ENCODE results near the gene TDG.

Gene TDG

GRCh38 chr12:103965590-103966504 lies at the start of gene TDG:
TDG (plus strand) TSS chr12:103965872; CDS start chr12:103966038, 166 bp downstream.
- DNase-seq (ENCODE audit: low read depth): peak; percentile 88

DNA sequence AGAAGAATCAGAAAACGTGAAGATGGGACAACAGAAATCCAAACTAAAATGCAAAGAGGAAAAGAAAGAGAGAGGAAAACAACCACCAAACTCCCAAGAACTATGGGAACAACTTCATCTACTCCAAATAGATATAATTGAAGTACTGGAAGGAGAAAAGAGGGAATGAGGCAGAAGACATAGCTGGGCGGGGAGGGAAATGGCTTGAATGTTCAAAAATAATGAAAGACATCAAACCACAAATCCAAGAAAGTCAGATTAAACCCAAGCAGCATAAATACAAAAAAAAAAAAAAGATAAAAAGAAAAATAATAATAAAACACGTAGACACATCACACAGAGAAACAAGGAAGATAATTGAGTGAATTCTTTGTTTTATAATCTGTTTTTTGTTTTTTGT lies 47.8 kb upstream of the TDG start:
- DNase-seq (ENCODE audit: low read depth): no peak

GRCh38 chr12:103924761-103925641 lies 40.7 kb upstream of the TDG start:
- DNase-seq (ENCODE audit: low read depth): no peak

DNA sequence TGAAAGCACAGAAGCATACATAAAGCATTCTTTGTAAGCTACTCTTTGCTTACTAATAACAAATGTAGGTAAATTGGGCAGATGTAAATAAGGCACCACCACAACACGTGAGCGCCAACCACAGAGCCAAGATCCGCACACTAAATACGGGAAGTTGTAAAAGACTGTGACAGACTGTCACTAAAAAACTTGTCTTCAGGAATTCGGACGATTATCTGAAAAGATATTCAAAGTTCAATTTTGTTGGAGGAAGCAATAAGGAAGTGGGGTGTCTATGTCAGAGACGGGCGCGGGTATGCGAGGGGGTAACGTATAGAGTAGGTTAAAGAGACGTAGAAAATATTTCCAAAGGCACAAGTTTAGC lies 37.0 kb upstream of the TDG start:
- no peak for DNase-seq (ENCODE audit: low read depth)

DNA sequence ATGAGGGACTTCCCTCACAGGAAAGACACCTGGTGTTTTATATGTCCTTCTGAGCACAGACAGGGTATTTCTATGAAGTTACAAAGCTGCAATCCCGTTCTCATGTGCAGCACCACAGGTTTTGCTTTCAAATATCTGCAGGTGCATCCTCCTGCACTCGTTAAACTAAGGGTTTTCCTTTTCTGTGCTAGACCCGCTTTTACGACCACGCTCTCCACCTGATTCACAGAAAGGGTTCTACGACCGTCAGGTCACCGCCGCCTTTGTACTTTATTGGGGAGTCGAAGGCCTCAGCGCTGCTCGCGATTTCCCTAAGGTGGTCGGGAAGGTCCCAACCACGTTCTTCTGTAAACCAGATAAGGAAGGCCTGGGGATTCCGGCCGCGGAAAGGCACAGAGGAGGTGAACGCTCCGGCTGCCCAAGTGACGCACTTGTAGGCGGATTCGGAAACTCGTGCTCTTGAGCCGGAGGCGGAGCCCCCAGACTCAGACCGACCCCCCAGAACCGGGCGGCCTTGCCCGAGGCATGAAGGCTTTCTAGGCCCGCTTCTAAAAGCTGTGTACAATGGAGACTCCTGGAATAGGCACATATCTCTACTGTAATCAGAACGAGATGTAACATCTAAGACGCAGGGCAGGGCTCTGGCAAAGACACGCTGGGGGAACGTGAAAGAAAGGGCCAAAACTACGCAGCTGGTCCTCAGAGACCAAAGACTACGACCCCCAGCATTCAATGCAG lies 36.5 kb upstream of the TDG start:
- peak; percentile 83 for DNase-seq (ENCODE audit: low read depth)

- DNase-seq (ENCODE audit: low read depth): no peak
These were observed 36.0 kb upstream of the TDG start for GRCh38 chr12:103929784-103930033.

GRCh38 chr12:103930034-103930786 lies 35.5 kb upstream of the TDG start, which contains the start of gene HSP90B1:
HSP90B1 (plus strand) TSS chr12:103930410; CDS start chr12:103930516, 106 bp downstream.
- peak; percentile 97 for DNase-seq (ENCODE audit: low read depth)

GRCh38 chr12:103930787-103931735 lies 34.6 kb upstream of the TDG start:
- DNase-seq (ENCODE audit: low read depth): no peak

DNA sequence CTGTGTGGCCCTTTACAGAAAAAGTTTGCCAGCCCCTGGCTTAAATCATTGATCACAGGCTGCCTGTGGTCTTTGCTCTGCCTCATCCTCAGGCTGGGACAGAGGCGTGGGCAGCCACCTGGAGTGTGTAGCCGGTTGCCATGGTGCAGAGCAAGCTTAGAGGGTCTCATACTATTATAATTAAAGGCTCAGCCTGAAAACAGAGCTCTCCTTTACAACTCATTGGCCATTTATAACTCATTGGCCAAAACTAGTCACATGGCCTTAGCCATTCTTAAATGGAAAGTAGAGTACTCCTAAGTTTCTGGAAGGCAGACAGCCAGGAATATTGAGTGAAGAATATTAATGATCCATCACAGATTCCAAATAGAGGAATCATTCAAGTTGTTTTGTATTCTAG lies 32.4 kb upstream of the TDG start:
- no peak for DNase-seq (ENCODE audit: low read depth)

DNA sequence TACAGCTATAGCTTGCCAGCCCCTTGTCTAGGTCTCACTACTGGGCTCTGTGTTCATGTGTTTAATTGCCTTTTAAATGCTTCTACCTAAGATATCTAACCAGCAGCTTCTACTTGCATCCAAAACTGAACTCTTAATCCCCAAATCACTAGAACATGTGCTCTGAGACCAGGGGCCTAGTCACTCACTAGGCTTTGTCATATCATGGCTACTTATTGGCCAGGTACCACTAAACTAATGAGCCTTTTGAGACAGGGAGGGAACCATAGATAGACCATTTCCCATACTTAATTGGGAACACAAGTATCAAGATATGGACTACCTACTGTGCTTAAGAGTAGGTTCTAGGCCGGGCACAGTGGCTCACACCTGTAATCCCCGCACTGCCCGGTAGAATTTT lies 29.0 kb upstream of the TDG start:
- no peak for DNase-seq (ENCODE audit: low read depth)

GRCh38 chr12:103944964-103945363 lies 20.7 kb upstream of the TDG start:
- no peak for DNase-seq (ENCODE audit: low read depth)

- DNase-seq (ENCODE audit: low read depth): no peak
These were observed 17.7 kb upstream of the TDG start for GRCh38 chr12:103947871-103948555.

DNA sequence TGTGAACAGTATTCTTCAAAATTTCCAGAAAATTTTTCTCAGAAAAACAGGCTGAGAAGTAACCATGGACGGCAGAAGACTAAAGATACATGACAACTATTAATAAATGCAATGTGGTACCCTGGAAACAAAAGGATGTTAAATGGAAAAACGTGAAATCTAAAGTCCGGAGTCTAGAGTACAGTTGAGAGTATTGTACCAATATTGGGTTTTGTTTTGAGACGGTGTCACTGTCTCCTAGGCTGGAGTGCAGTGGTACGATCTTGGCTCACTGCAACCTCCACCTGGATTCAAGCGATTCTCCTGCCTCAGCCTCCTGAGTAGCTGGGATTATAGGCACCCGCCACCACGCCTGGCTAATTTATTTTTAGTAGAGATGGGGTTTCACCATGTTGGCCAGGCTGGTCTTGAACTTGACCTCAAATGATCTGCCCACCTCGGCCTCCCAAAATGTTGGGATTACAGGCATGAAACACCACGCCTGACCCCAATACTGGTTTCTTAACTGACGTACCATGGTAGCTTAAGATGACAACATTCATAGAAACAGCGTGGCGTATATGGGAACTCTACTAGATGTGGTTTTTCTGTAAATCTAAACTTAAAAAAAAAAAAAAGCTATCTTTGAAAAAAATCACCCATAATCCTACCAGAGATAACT lies 16.8 kb upstream of the TDG start:
- DNase-seq (ENCODE audit: low read depth): no peak

- no peak for DNase-seq (ENCODE audit: low read depth)
These were observed 13.2 kb upstream of the TDG start for GRCh38 chr12:103952497-103952896.

- no peak for DNase-seq (ENCODE audit: low read depth)
These were observed 9.7 kb upstream of the TDG start for GRCh38 chr12:103955811-103956508.

DNA sequence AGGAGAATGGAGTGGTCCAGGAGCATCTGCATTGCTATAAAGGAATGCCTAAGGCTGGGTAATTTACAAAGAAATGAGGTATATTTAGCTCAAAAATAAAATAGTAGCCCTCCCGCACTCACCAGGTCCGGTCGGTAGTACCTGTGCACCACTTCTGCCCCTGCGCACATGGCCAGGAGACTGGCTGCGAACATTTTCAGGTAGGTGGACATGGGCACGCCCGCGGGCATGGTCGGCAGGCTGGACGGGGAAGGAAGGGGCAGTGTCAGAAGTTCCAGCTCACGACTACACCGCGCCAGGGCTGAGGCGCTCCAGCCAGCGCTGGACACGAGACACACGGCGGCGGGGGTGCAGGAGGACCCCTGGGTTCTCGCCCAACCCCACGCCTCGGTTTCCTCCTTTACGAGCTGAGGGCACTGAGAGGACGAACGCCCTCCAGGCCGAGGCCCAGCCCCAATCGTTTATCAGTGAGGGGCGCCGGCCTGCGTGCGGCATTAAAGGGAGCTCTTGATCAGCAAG lies 9.1 kb upstream of the TDG start:
- DNase-seq (ENCODE audit: low read depth): no peak

- DNase-seq (ENCODE audit: low read depth): no peak
These were observed 7.7 kb upstream of the TDG start for GRCh38 chr12:103957865-103958388.

GRCh38 chr12:103958621-103959020 lies 7.1 kb upstream of the TDG start:
- DNase-seq (ENCODE audit: low read depth): no peak
